B cell (primary cell): Measurements from ENCODE around the gene AKAP6. TPM values are rescaled to one million over a fixed set of nuclear protein-coding genes. Genes with fewer than 3 reads are reported as not detected.

Experiments used
- ATAC-seq: fragments of 200-7000 bp; cut with Tn5 transposase; one replicate; pipeline ENCODE4 v1.10.0; 2021; ENCODE audit warnings: low read depth, mild to moderate bottlenecking, moderate number of reproducible peaks, moderate library complexity
- CTCF ChIA-PET: fragments of 350-600 bp; sonication (Branson Sonifier 250); formaldehyde crosslinking; loops from one replicate; lab custom pipeline; 2021; ENCODE audit warnings: antibody characterized with exemption, inconsistent platforms; lab: Charles Lee
- POLR2A ChIA-PET: fragments of 350-600 bp; sonication (Branson Sonifier 250); formaldehyde crosslinking; loops from one replicate; lab custom pipeline; 2021; ENCODE audit warnings: antibody characterized with exemption; lab: Charles Lee
- DNase-seq: peaks from one replicate; pipeline ENCODE4 v3.0.0; 2013
- H2AFZ ChIP-seq: 2 replicates; pipeline ENCODE4 v1.6.1; 2012; ENCODE audit warnings: mild to moderate bottlenecking, low read depth, low read length; ENCODE audit not compliant: insufficient read depth, poor library complexity, severe bottlenecking
- H3K27ac ChIP-seq, 2 donors: 1 replicate in 1 of 2; 2 replicates in 1 of 2; pipeline ENCODE4 v1.5.1; 2012 to 2013; ENCODE audit warnings: low read length in 2 of 2, mild to moderate bottlenecking in 2 of 2, moderate library complexity in 1 of 2
- H3K27me3 ChIP-seq, 4 experiments: fragments of 200-600 bp in 1 of 4; sonication (generic) in 1 of 4; replicated peaks in 1 of 4; 1 replicate in 2 of 4; 2 replicates in 2 of 4; pipeline versions ENCODE4 v1.6.1 to v1.7.0; 2013 to 2016; ENCODE audit warnings: low read length in 3 of 4, mild to moderate bottlenecking in 2 of 4, mixed read lengths in 1 of 4, moderate library complexity in 1 of 4; ENCODE audit not compliant: insufficient read depth in 4 of 4, control insufficient read depth in 3 of 4; ENCODE audit errors: control extremely low read depth in 1 of 4
- H3K36me3 ChIP-seq, 2 experiments: replicated peaks in 1 of 2; 1 replicate in 1 of 2; 2 replicates in 1 of 2; pipeline versions ENCODE4 v1.6.1 to v1.7.1; 2013; ENCODE audit warnings: low read length in 1 of 2; ENCODE audit not compliant: insufficient read depth in 2 of 2, control insufficient read depth in 1 of 2; ENCODE audit errors: control extremely low read depth in 1 of 2, extremely low read depth in 1 of 2
- H3K4me1 ChIP-seq, 2 donors: fragments of 200-600 bp in 1 of 2; sonication (generic) in 1 of 2; 1 replicate in 1 of 2; 2 replicates in 1 of 2; pipeline versions ENCODE4 v1.5.1 to v1.6.1; 2013 to 2017; ENCODE audit warnings: low read length in 2 of 2; ENCODE audit not compliant: control insufficient read depth in 2 of 2, insufficient read depth in 2 of 2
- H3K4me2 ChIP-seq: replicated peaks from 2 replicates; pipeline ENCODE3; 2012; ENCODE audit warnings: mild to moderate bottlenecking, low read depth, low read length; ENCODE audit not compliant: poor library complexity, severe bottlenecking
- H3K4me3 ChIP-seq, 5 experiments: fragments of 200-600 bp in 1 of 5; sonication (generic) in 1 of 5; 1 replicate in 3 of 5; 2 replicates in 2 of 5; pipeline versions ENCODE4 v1.5.1 to v1.7.0; 2011 to 2016; ENCODE audit warnings: low read length in 4 of 5, mild to moderate bottlenecking in 4 of 5, low read depth in 2 of 5, control low read depth in 1 of 5, moderate library complexity in 1 of 5; ENCODE audit not compliant: insufficient read depth in 1 of 5; ENCODE audit errors: control extremely low read depth in 1 of 5, extremely low read depth in 1 of 5
- H3K79me2 ChIP-seq: fragments of 200-600 bp; sonication (generic); one replicate; pipeline ENCODE4 v1.6.0; 2016; ENCODE audit warnings: low read length; ENCODE audit not compliant: control insufficient read depth, insufficient read depth
- H3K9ac ChIP-seq: fragments of 200-600 bp; sonication (generic); 2 replicates; pipeline ENCODE4 v1.6.1; 2017; ENCODE audit warnings: mild to moderate bottlenecking, low read length, moderate library complexity
- H3K9me3 ChIP-seq, 3 donors: one replicate each; pipeline versions ENCODE4 v1.6.1 to v1.7.1; 2013; ENCODE audit warnings: low read length in 2 of 3; ENCODE audit not compliant: control insufficient read depth in 2 of 3, insufficient read depth in 1 of 3; ENCODE audit errors: control extremely low read depth in 1 of 3
- H4K20me1 ChIP-seq: 2 replicates; pipeline ENCODE4 v1.6.0; 2012; ENCODE audit warnings: mild to moderate bottlenecking, low read length; ENCODE audit not compliant: insufficient read depth, control insufficient read depth, poor library complexity, severe bottlenecking
- H3K27ac Mint-ChIP-seq: one replicate; pipeline ENCODE4 v1.8.0; 2021; ENCODE audit warnings: mixed read lengths
- H3K27me3 Mint-ChIP-seq: one replicate; pipeline ENCODE4 v1.8.0; 2021; ENCODE audit warnings: mixed read lengths
- H3K4me1 Mint-ChIP-seq: one replicate; pipeline ENCODE4 v1.8.0; 2021; ENCODE audit warnings: mixed read lengths
- H3K4me3 Mint-ChIP-seq: one replicate; pipeline ENCODE4 v1.8.0; 2021; ENCODE audit warnings: mixed read lengths
- H3K9me3 Mint-ChIP-seq: one replicate; pipeline ENCODE4 v1.8.0; 2022; ENCODE audit warnings: mixed read lengths; ENCODE audit not compliant: insufficient read depth
- EZH2 ChIP-seq: IDR thresholded peaks from 2 replicates; pipeline ENCODE4 v1.6.1; 2012; ENCODE audit warnings: borderline replicate concordance, low read depth, mild to moderate bottlenecking, moderate library complexity, low read length; ENCODE audit not compliant: insufficient read depth, poor library complexity, severe bottlenecking
- intact Hi-C: fragments of 100-400 bp; cut with micrococcal nuclease; formaldehyde crosslinking; loops from one replicate; pipeline ENCODE4 v1.10.0; 2022
- polyA plus RNA-seq: library from polyadenylated mRNA; depleted of rRNA; stranded (reverse); fragments of >200 nt; gene quantifications from 2 replicates; pipeline ENCODE4 v1.2.3, GENCODE V29; 2012
- total RNA-seq, 2 donors: library from RNA; stranded (reverse); fragments of 120-200 nt in 1 of 2; gene quantifications; 1 replicate in 1 of 2; 2 replicates in 1 of 2; pipeline versions ENCODE4 v1.2.3 to v1.2.4, GENCODE V29; 2013 to 2022
- TF ChIP-seq, protein P1 (sequence below): fragments of 200-600 bp; IDR thresholded peaks from one replicate; pipeline ENCODE4 v1.8.0; 2022; ENCODE audit warnings: antibody characterized with exemption, mild to moderate bottlenecking

The AKAP6 gene
- total and polyA plus RNA-seq, 2 donors (not counting 1 experiment from before 2014, with no cell fraction given), result 1.4 to 2.8 TPM

DNA sequence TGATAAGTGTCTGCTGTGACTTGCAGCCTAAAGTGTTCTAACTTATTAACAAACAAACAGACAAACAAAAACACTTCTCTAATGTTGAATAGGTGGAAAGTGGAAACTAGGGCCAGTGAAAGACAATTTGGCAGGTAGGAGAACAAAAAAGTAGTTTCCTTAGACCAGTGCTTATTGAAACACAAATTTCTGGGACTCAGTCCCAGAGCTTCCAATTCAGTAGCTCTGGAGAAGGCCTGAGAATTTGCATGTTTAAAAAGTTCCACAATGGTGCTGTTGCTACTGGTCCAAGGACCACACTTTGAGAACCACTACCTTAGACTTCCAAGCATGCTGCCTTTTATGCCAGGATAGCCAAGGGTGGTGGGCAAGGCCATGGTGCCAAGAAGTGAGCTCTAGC lies 67.8 kb downstream of the AKAP6 start:
- H3K9me3 ChIP-seq, result no peaks in the 10 kb centered on the region
- Mint-ChIP-seq H3K27me3 (no peaks in the 10 kb centered on the region), H3K27ac (no peak overlapping the region), H3K4me3 (no peak overlapping the region), H3K4me1 (no peaks in the 10 kb centered on the region), H3K9me3 (no peaks in the 10 kb centered on the region)
- no peak overlapping the region for H2AFZ ChIP-seq
- H3K36me3 ChIP-seq, result no peaks in the 10 kb centered on the region
- DNase-seq (no peak), ATAC-seq (no peak)
- TF ChIP-seq, protein P1, sequence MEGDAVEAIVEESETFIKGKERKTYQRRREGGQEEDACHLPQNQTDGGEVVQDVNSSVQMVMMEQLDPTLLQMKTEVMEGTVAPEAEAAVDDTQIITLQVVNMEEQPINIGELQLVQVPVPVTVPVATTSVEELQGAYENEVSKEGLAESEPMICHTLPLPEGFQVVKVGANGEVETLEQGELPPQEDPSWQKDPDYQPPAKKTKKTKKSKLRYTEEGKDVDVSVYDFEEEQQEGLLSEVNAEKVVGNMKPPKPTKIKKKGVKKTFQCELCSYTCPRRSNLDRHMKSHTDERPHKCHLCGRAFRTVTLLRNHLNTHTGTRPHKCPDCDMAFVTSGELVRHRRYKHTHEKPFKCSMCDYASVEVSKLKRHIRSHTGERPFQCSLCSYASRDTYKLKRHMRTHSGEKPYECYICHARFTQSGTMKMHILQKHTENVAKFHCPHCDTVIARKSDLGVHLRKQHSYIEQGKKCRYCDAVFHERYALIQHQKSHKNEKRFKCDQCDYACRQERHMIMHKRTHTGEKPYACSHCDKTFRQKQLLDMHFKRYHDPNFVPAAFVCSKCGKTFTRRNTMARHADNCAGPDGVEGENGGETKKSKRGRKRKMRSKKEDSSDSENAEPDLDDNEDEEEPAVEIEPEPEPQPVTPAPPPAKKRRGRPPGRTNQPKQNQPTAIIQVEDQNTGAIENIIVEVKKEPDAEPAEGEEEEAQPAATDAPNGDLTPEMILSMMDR, result no peak
- TF ChIP-seq EZH2, result no peak
- ChIA-PET POLR2A (no interaction called here), CTCF (no interaction called here)
- H3K4me2 ChIP-seq, result no peak overlapping the region
- H3K27ac ChIP-seq, result no peak overlapping the region
- intact Hi-C loops, result no loop called here
- peaks cover 0 to 3% (median 0%) of the 10 kb centered on the region in 4 experiments for H3K27me3 ChIP-seq
- no peaks in the 10 kb centered on the region for H4K20me1 ChIP-seq
- H3K4me1 ChIP-seq, result no peaks in the 10 kb centered on the region
- H3K4me3 ChIP-seq, result no peak overlapping the region
- H3K79me2 ChIP-seq, result no peaks in the 10 kb centered on the region
- H3K9ac ChIP-seq, result no peak overlapping the region

GRCh38 chr14:32397861-32398640 lies 69.0 kb downstream of the AKAP6 start:
- Mint-ChIP-seq H3K4me1 (no peaks in the 10 kb centered on the region), H3K27ac (no peak overlapping the region), H3K27me3 (no peaks in the 10 kb centered on the region), H3K9me3 (no peaks in the 10 kb centered on the region), H3K4me3 (no peak overlapping the region)
- Histone ChIP-seq H3K9ac (no peak overlapping the region), H3K79me2 (no peaks in the 10 kb centered on the region), H3K4me1 (no peaks in the 10 kb centered on the region), H3K36me3 (no peaks in the 10 kb centered on the region), H2AFZ (no peak overlapping the region), H3K27ac (no peak overlapping the region), H3K4me3 (no peak overlapping the region), H3K4me2 (no peak overlapping the region), H3K9me3 (no peaks in the 10 kb centered on the region), H3K27me3 (no peaks in the 10 kb centered on the region), H4K20me1 (no peaks in the 10 kb centered on the region)
- ChIA-PET POLR2A (no interaction called here), CTCF (no interaction called here)
- intact Hi-C loops, result no loop called here
- no peak for ATAC-seq
- no peak for TF ChIP-seq EZH2
- TF ChIP-seq, protein P1, result no peak
- no peak for DNase-seq
